ENCODE data around the gene SIPA1L3.

- TF ChIP-seq EZH2 (IDR thresholded peaks at IDR 0.05; ENCODE audit: borderline replicate concordance, low read length) (no peak), CTCF (IDR thresholded peaks at IDR 0.05; ENCODE audit: low read length) (no peak)
Observed at GRCh38 chr19:38059897-38060296, 152.9 kb downstream of the SIPA1L3 start.

Measured in OCI-LY1 (cell line).